GM12878 (cell line): ENCODE results near the gene OAF. TPM values are rescaled to one million over a fixed set of nuclear protein-coding genes. Genes with fewer than 3 reads are reported as not detected.

ENCODE experiments used
- ATAC-seq: fragments of 200-7000 bp; cut with Tn5 transposase; 3 replicates; pipeline ENCODE4 v1.9.1; 2020; ENCODE audit warnings: mild to moderate bottlenecking, moderate library complexity
- BruUV-seq: library from RNA; stranded (reverse); fragments of 400-500 nt; replicated peaks from 2 replicates; lab custom pipeline; 2021; lab: Mats Ljungman, UMichigan
- CTCF ChIA-PET: fragments of 300-600 bp; sonication (Branson Sonifier 250); formaldehyde crosslinking; extraction: SDS; loops from one replicate; lab custom pipeline; 2021; ENCODE audit warnings: inconsistent platforms; lab: Yijun Ruan, JAX
- POLR2A ChIA-PET: fragments of 350-600 bp; formaldehyde crosslinking; extraction: SDS; loops from one replicate; lab custom pipeline; 2021; ENCODE audit warnings: inconsistent platforms; lab: Charles Lee
- RAD21 ChIA-PET: fragments of 300-600 bp; sonication (Branson Sonifier 250); formaldehyde crosslinking; loops from one replicate; lab custom pipeline; 2023; ENCODE audit warnings: antibody characterized with exemption; ENCODE audit not compliant: unreplicated experiment; lab: Charles Lee
- SMC1A ChIA-PET: fragments of 300-600 bp; sonication (Branson Sonifier 250); formaldehyde crosslinking; loops from one replicate; lab custom pipeline; 2023; ENCODE audit not compliant: unreplicated experiment, uncharacterized antibody; lab: Charles Lee
- DNase-seq: peaks from one replicate; pipeline ENCODE4 v3.0.0-alpha.2; 2011; ENCODE audit warnings: low read depth, low spot score
- FAIRE-seq: peaks from 3 replicates; lab custom pipeline; 2011; peaks lifted over from hg19 to GRCh38; lab: Jason Lieb, UNC
- H2AFZ ChIP-seq: 2 replicates; pipeline ENCODE4 v1.6.0; 2011; ENCODE audit warnings: low read depth, low read length, control low read depth; ENCODE audit not compliant: control insufficient read depth
- H3K27ac ChIP-seq: 2 replicates; pipeline ENCODE4 v1.5.1; 2011; ENCODE audit warnings: control low read depth; ENCODE audit not compliant: control insufficient read depth, insufficient read depth
- H3K27me3 ChIP-seq, 2 experiments: replicated peaks in 1 of 2; 2 replicates each; pipeline versions ENCODE4 v1.6.0 to v1.6.1; 2011; ENCODE audit warnings: low read length in 1 of 2; ENCODE audit not compliant: control insufficient read depth in 2 of 2, insufficient read depth in 2 of 2
- H3K36me3 ChIP-seq, 2 experiments: 2 replicates each; pipeline ENCODE4 v1.5.1; 2011; ENCODE audit warnings: low read length in 1 of 2; ENCODE audit not compliant: control insufficient read depth in 2 of 2, insufficient read depth in 2 of 2
- H3K4me1 ChIP-seq: 2 replicates; pipeline ENCODE4 v1.6.1; 2011; ENCODE audit warnings: mild to moderate bottlenecking, low read length, moderate library complexity, mixed read lengths; ENCODE audit not compliant: control insufficient read depth, insufficient read depth
- H3K4me2 ChIP-seq: 2 replicates; pipeline ENCODE4 v1.6.0; 2011; ENCODE audit warnings: control low read depth; ENCODE audit not compliant: control insufficient read depth, insufficient read depth
- H3K4me3 ChIP-seq: fragments of 200-600 bp; sonication (generic); 2 replicates; pipeline ENCODE4 v1.5.1; 2016
- H3K79me2 ChIP-seq: 2 replicates; pipeline ENCODE4 v1.6.0; 2011; ENCODE audit warnings: low read length; ENCODE audit not compliant: control insufficient read depth, insufficient read depth
- H3K9ac ChIP-seq: 2 replicates; pipeline ENCODE4 v1.8.0; 2011; ENCODE audit warnings: low read length, control low read depth, mixed read lengths; ENCODE audit not compliant: control insufficient read depth, insufficient read depth
- H3K9me3 ChIP-seq: replicated peaks from 3 replicates; pipeline ENCODE4 v1.5.1; 2011; ENCODE audit warnings: mild to moderate bottlenecking, low read length; ENCODE audit not compliant: control insufficient read depth, insufficient read depth
- H4K20me1 ChIP-seq: 2 replicates; pipeline ENCODE4 v1.6.0; 2011; ENCODE audit not compliant: control insufficient read depth, insufficient read depth
- CBX3 ChIP-seq: fragments of 200-600 bp; sonication (generic); IDR thresholded peaks from 2 replicates; pipeline ENCODE4 v1.6.1; 2016; ENCODE audit warnings: low read depth, borderline replicate concordance
- CHD4 ChIP-seq: fragments of 200-600 bp; sonication (generic); IDR thresholded peaks from 2 replicates; pipeline ENCODE4 v1.6.1; 2016; ENCODE audit warnings: mild to moderate bottlenecking
- CUX1 ChIP-seq: IDR thresholded peaks from 2 replicates; pipeline ENCODE4 v1.6.1; 2012; ENCODE audit warnings: improper control_type of control experiment, low read depth, low read length; ENCODE audit not compliant: insufficient replicate concordance
- EED ChIP-seq: sonication (generic); IDR thresholded peaks from 2 replicates; pipeline ENCODE4 v1.6.1; 2016; ENCODE audit warnings: antibody characterized with exemption, low read depth
- EP300 ChIP-seq, 2 experiments: fragments of 150-350 bp in 1 of 2; IDR thresholded peaks; 2 replicates each; pipeline ENCODE4 v1.6.1; 2011 to 2012; ENCODE audit warnings: low read depth in 2 of 2, low read length in 2 of 2, borderline replicate concordance in 1 of 2, improper control_type of control experiment in 1 of 2, inconsistent platforms in 1 of 2; ENCODE audit not compliant: control insufficient read depth in 1 of 2
- EZH2 ChIP-seq: IDR thresholded peaks from 2 replicates; pipeline ENCODE4 v1.6.1; 2012; ENCODE audit warnings: low read depth, mild to moderate bottlenecking, control low read depth, inconsistent platforms, low read length, borderline replicate concordance; ENCODE audit not compliant: control insufficient read depth
- FOS ChIP-seq: IDR thresholded peaks from 3 replicates; pipeline ENCODE4 v1.6.1; 2011; ENCODE audit warnings: borderline replicate concordance; ENCODE audit not compliant: insufficient read length; ENCODE audit errors: extremely low read depth
- IKZF2 ChIP-seq, 2 experiments: fragments of 450-650 bp; IDR thresholded peaks; 2 replicates each; pipeline ENCODE4 v1.6.1; 2017; ENCODE audit warnings: mild to moderate bottlenecking in 2 of 2, moderate library complexity in 2 of 2
- RAD21 ChIP-seq: IDR thresholded peaks from 2 replicates; pipeline ENCODE4 v1.6.1; 2011; ENCODE audit warnings: mild to moderate bottlenecking, low read depth, low read length, moderate library complexity; ENCODE audit not compliant: insufficient read depth
- RB1 ChIP-seq: fragments of 450-650 bp; formaldehyde crosslinking; IDR thresholded peaks from 2 replicates; pipeline ENCODE4 v1.6.1; 2017; ENCODE audit warnings: mild to moderate bottlenecking, borderline replicate concordance
- SRF ChIP-seq, 2 experiments: IDR thresholded peaks; 2 replicates each; pipeline ENCODE4 v1.6.1; 2011; ENCODE audit warnings: low read depth in 2 of 2, low read length in 2 of 2, mild to moderate bottlenecking in 1 of 2, moderate library complexity in 1 of 2
- YY1 ChIP-seq: IDR thresholded peaks from 2 replicates; pipeline ENCODE4 v1.6.1; 2011; ENCODE audit warnings: low read depth, mild to moderate bottlenecking, low read length
- ZNF217 ChIP-seq: fragments of 450-650 bp; IDR thresholded peaks from 2 replicates; pipeline ENCODE4 v1.6.1; 2017; ENCODE audit warnings: antibody characterized with exemption, mild to moderate bottlenecking
- WGBS: methylation state at CpG from one replicate; pipeline ENCODE4 v1.1.6; 2016; ENCODE audit warnings: low lambda C conversion rate; ENCODE audit not compliant: insufficient replicate concordance, insufficient coverage; ENCODE audit errors: missing lambda C conversion rate; 5-methylcytosine and 5-hydroxymethylcytosine counted together
- in situ Hi-C: fragments of 300-500 bp; cut with MboI; formaldehyde crosslinking; loops from 9 replicates; pipeline ENCODE4 v1.14.3; 2018; ENCODE audit warnings: mixed read lengths
- intact Hi-C: fragments of 100-400 bp; cut with micrococcal nuclease; formaldehyde crosslinking; loops from one replicate; pipeline ENCODE4 v1.14.2; 2022; ENCODE audit not compliant: unreplicated experiment
- polyA plus RNA-seq, 11 experiments: library from polyadenylated mRNA; depleted of rRNA in 4 of 11; unstranded in 6 of 11; stranded (reverse) in 5 of 11; fragments of >200 nt; fragmentation: Nextera tagmentation in 4 of 11; fragmentation: Illumina TruSeq in 1 of 11; extraction: Ambion mirVana in 4 of 11; extraction: Trizol in 1 of 11; gene quantifications; 1 replicate in 1 of 11; 2 replicates in 10 of 11; pipeline versions ENCODE4 v1.2.1 to v1.2.3, GENCODE V29; 2011 to 2016; ENCODE audit warnings: inconsistent platforms in 2 of 11, missing spikeins in 2 of 11, low read depth in 1 of 11
- total RNA-seq, 4 experiments: library from RNA; depleted of rRNA in 3 of 4; stranded (reverse); fragments of >200 nt in 3 of 4; fragmentation: Illumina TruSeq in 1 of 4; extraction: Trizol in 1 of 4; gene quantifications; 2 replicates each; pipeline versions ENCODE4 v1.2.1 to v1.2.3, GENCODE V29; 2013 to 2021

The OAF gene
- total and polyA plus RNA-seq, 10 of the 15 experiments (the other 5 are each of a cell fraction or from before 2014, with no cell fraction given), result 0.10 to 4.7 (median 1.1) TPM

GRCh38 chr11:120172054-120172911, 38.5 kb upstream of the OAF start (continued):
- TF ChIP-seq RAD21 (peak; percentile 83), YY1 (0 out of 2 replicates have a peak, but pooled peaks have one; percentile 49), EED (no peak), SRF (IDR thresholded peaks at IDR 0.05; ENCODE audit: low read depth in 2 of 2, low read length in 2 of 2) (no peak)

GRCh38 chr11:120173019-120173705, 37.7 kb upstream of the OAF start:
- 11% methylated on average over 11 of the region's 11 CpGs for WGBS
- H2AFZ ChIP-seq, result no peak overlapping the region
- ChIA-PET RAD21 (interaction anchor here (1.5 kb wide), 1 partner anchor 127 kb away, joined by 3 read pairs; no protein-coding TSS in a partner anchor), SMC1A (interaction anchor here (2.1 kb wide), 1 partner anchor 56 kb away, joined by 10 read pairs; no protein-coding TSS in a partner anchor), CTCF (interaction anchor here (0.7 to 7.0 kb wide), 6 partner anchors 8 to 174 kb away, joined by 3 to 83 read pairs (median 6); no protein-coding TSS in a partner anchor), POLR2A (no interaction called here)
- H3K9me3 ChIP-seq, result no peaks in the 10 kb centered on the region
- TF ChIP-seq IKZF2 (IDR thresholded peaks at IDR 0.05) (no peak), EP300 (IDR thresholded peaks at IDR 0.05; ENCODE audit: borderline replicate concordance in 1 of 2, control insufficient read depth in 1 of 2, low read depth in 2 of 2, low read length in 2 of 2) (no peak), CUX1 (no peak), RB1 (no peak), CBX3 (no peak), FOS (no peak), ZNF217 (no peak), EZH2 (no peak), CHD4 (no peak)
- H4K20me1 ChIP-seq, result no peaks in the 10 kb centered on the region
- H3K4me3 ChIP-seq, result no peak overlapping the region
- H3K27ac ChIP-seq, result no peak overlapping the region
- H3K36me3 ChIP-seq, result no peaks in the 10 kb centered on the region
- intact Hi-C loops, result no loop called here
- H3K4me2 ChIP-seq, result no peak overlapping the region
- no peak for DNase-seq
- H3K4me1 ChIP-seq, result no peaks in the 10 kb centered on the region
- H3K79me2 ChIP-seq, result no peaks in the 10 kb centered on the region
- in situ Hi-C loops, result loop anchor here (5.0 kb wide), 2 partner anchors 54 to 129 kb away; no protein-coding TSS in a partner anchor
- no peak overlapping the region for H3K9ac ChIP-seq
- peaks cover 14% of the 10 kb centered on the region in 2 experiments for H3K27me3 ChIP-seq
- no peak for ATAC-seq
- no TSS peak for BruUV-seq
- FAIRE-seq, result no peak
